ENCODE results near the gene SLC7A7. TPM values are rescaled to one million over a fixed set of nuclear protein-coding genes. Genes with fewer than 3 reads are reported as not detected.

Gene SLC7A7
- total RNA-seq, 1 donor from 2014 or later: 7.4 TPM

GRCh38 chr14:22769369-22769768 is 45.9 kb downstream of the SLC7A7 start:
- TF ChIP-seq CTCF (IDR thresholded peaks at IDR 0.05) (no peak), POLR2AphosphoS5 (IDR thresholded peaks at IDR 0.05; ENCODE audit: insufficient read depth in 1 of 2, low read depth in 1 of 2) (no peak), POLR2A (IDR thresholded peaks at IDR 0.05) (no peak)
- Histone ChIP-seq H3K27me3 (no peaks in the 10 kb centered on the region), H3K36me3 (peaks cover 0 to 50% of the 10 kb centered on the region in 2 donors), H3K9me3 (no peaks in the 10 kb centered on the region), H3K4me1 (peaks cover 26% of the 10 kb centered on the region), H3K4me3 (no peak overlapping the region), H3K27ac (no peak overlapping the region)
- no peak for DNase-seq (ENCODE audit: extremely low spot score in 2 of 2)
- intact Hi-C loops (cut with DNase I): no loop called here

- H3K4me1 ChIP-seq: peaks cover 26% of the 10 kb centered on the region
- H3K9me3 ChIP-seq: no peaks in the 10 kb centered on the region
- DNase-seq (ENCODE audit: extremely low spot score in 2 of 2): no peak
- intact Hi-C loops (cut with DNase I): no loop called here
- no peak overlapping the region for H3K27ac ChIP-seq
- no peaks in the 10 kb centered on the region for H3K27me3 ChIP-seq
- TF ChIP-seq POLR2A (IDR thresholded peaks at IDR 0.05): no peak
- no peak overlapping the region for H3K4me3 ChIP-seq
- peaks cover 0 to 50% of the 10 kb centered on the region in 2 donors for H3K36me3 ChIP-seq
Observed at GRCh38 chr14:22768947-22769346, 46.3 kb downstream of the SLC7A7 start.

- DNase-seq (ENCODE audit: extremely low spot score in 2 of 2): no peak
- intact Hi-C loops (cut with DNase I): no loop called here
- TF ChIP-seq CTCF (IDR thresholded peaks at IDR 0.05): no peak
- TF ChIP-seq POLR2A (IDR thresholded peaks at IDR 0.05): no peak
- TF ChIP-seq POLR2AphosphoS5 (IDR thresholded peaks at IDR 0.05; ENCODE audit: insufficient read depth in 1 of 2, low read depth in 1 of 2): no peak
- Histone ChIP-seq H3K27ac (peak overlapping the region; percentile 77), H3K4me1 (peaks cover 26% of the 10 kb centered on the region), H3K36me3 (peaks cover 0 to 43% of the 10 kb centered on the region in 2 donors), H3K4me3 (peak overlapping the region; percentile 75 to 79), H3K27me3 (no peaks in the 10 kb centered on the region), H3K9me3 (no peaks in the 10 kb centered on the region)
Observed at GRCh38 chr14:22767323-22767589, 48.0 kb downstream of the SLC7A7 start.

GRCh38 chr14:22766457-22767322 is 48.5 kb downstream of the SLC7A7 start, which contains the start of gene OXA1L:
Gene OXA1L, plus strand, starts transcription at chr14:22766688. Its CDS starts 14 bp downstream, at chr14:22766702.
- Histone ChIP-seq H3K36me3 (peaks cover 0 to 39% of the 10 kb centered on the region in 2 donors), H3K9me3 (no peaks in the 10 kb centered on the region), H3K4me3 (peak within 1 kb of the TSS; percentile 75 to 79), H3K27me3 (no peaks in the 10 kb centered on the region), H3K4me1 (peaks cover 26% of the 10 kb centered on the region), H3K27ac (peak within 1 kb of the TSS; percentile 77)
- intact Hi-C loops (cut with DNase I): no loop called here
- peak in 1 of 2 donors; percentile 96 for DNase-seq (ENCODE audit: extremely low spot score in 2 of 2)
- TF ChIP-seq POLR2A (IDR thresholded peaks at IDR 0.05): peak in 1 of 2 donors; percentile 33
- TF ChIP-seq CTCF (IDR thresholded peaks at IDR 0.05): peak in 1 of 3 experiments; percentile 16
- peak; percentile 92 to 97 for TF ChIP-seq POLR2AphosphoS5 (IDR thresholded peaks at IDR 0.05; ENCODE audit: insufficient read depth in 1 of 2, low read depth in 1 of 2)

GRCh38 chr14:22764382-22764781 is 50.9 kb downstream of the SLC7A7 start:
- Histone ChIP-seq H3K4me1 (peaks cover 26% of the 10 kb centered on the region), H3K9me3 (peaks cover 4% of the 10 kb centered on the region), H3K27ac (no peak overlapping the region), H3K4me3 (no peak overlapping the region), H3K36me3 (peaks cover 0 to 26% of the 10 kb centered on the region in 2 donors), H3K27me3 (no peaks in the 10 kb centered on the region)
- intact Hi-C loops (cut with DNase I): no loop called here
- DNase-seq (ENCODE audit: extremely low spot score in 2 of 2): no peak
- TF ChIP-seq CTCF (IDR thresholded peaks at IDR 0.05) (no peak), POLR2AphosphoS5 (IDR thresholded peaks at IDR 0.05; ENCODE audit: insufficient read depth in 1 of 2, low read depth in 1 of 2) (no peak), POLR2A (IDR thresholded peaks at IDR 0.05) (no peak)
